Stimulated activated CD4-positive, alpha-beta T cell treated with anti-CD3 and anti-CD28 coated beads, TNF-alpha, amount 100 ng/mL, for 24 hours (primary cell): ENCODE data around the gene SAP130.

Experiments
- DNase-seq, 3 experiments: peaks; one replicate each; pipeline ENCODE4 v3.0.0-alpha.2; 2020; ENCODE audit warnings: low read depth in 3 of 3

Gene SAP130

DNA sequence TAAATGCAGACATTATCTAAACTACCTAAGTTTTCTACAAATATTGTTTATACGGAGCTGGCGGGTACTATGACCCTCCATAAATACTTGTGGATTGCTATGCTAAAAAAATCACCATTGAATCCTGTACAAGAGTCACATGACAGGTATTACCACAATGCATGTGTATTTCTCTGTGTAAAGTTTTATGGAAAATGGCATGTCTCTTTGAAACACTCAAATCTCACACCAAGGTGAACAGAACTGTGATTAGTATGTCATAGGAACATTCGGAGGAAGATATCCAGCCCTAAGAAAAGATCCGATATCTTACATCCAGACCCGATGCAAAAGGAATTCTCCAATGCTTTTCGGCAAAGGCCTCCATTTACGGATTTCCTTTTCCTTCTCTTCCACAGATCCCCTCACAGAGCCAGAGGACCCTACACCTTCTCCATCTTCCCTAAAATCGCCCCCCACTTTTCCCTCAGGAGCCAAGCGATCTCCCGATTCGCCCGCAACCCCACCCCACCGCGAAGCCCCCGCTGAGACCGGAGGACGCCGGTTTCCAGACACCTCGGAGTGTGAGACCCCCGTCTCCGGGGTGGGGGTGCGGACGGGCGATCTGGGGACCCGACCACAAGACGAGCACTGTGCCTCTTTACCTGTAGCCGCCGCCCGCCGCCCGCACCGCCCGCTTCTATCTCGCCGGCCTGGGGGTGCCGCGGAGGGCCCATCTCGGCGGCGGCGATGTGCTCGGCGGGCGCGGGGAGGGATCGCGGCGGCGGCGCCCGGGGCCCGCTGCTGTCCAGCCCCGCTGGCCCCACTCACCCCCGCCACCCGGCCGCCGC is 1.2 kb downstream of the SAP130 start:
- no peak for DNase-seq

DNA sequence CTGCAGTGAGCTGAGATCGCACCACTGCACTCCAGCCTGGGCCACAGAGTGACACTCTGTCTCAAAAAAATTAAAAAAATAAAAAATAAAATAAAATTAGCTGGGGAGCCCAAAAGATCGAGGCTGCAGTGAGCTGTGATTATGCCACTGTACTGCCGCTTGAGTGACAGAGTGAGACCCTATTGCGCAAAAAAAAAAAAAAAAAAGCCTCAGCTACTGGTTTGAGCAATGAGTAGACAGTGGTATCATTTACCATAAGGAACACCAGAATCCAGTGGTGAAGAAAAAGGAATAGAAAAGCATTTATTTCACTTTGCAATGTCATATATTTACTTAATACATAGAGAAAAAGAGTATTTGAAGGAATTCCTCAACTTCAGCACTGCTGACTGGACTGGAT is 3.0 kb downstream of the SAP130 start:
- no peak for DNase-seq

DNA sequence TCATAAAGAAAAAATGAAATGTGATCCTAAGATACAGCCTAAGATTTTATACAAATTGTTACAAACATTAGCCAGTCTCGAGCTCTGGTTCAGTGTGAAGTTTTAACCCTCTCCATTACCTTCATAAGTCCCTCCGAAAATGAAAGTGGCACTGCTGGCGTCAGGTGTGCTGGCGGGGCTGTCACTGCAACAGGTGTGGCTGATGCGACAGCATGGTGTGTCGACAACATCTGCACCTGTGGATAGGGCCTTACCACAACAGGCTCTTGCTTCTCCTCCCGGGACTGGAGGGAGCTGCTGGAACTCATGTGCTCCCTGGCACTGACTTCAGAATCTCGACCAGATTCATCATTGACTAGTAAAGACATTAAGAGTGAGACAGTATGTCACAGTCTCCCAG is 10.3 kb downstream of the SAP130 start:
- DNase-seq: no peak

DNA sequence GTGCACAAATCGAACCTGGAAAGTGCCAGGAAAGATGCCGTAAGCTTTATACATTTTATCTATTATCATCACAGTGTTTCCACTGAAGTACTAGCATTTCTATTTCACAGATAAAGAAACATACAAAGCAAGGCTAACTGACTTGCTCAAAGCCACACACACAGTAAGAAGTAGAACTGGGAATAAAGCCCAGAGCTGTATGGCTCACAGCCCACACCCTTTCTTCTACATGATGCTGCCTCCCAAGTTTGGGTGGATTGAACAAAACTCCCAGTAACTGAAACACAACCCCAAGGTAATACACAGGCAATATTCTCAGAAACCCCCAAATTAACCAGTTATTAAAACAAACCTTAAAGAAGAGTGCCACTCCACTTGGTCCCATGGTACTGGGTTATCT is 11.2 kb downstream of the SAP130 start:
- DNase-seq: no peak

DNA sequence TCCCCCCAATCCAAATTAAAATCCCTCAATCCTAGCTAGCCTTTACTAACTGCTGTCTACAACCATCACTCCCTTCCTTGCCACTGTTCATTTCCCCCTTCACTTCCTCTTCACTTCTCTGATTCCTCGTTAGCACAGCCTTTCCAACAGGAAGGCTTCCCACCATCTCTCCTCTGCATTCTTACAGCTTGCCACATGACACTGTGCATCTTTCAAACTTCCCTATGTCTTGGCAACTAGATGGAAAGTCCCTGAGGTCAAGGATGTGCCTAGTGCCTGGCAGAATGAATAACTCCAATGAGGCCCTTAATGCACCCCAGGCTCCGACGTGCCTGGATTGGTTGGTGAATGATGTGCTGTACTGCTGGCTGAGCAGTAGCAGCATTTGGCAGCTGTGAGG is 15.2 kb downstream of the SAP130 start:
- DNase-seq: no peak

DNA sequence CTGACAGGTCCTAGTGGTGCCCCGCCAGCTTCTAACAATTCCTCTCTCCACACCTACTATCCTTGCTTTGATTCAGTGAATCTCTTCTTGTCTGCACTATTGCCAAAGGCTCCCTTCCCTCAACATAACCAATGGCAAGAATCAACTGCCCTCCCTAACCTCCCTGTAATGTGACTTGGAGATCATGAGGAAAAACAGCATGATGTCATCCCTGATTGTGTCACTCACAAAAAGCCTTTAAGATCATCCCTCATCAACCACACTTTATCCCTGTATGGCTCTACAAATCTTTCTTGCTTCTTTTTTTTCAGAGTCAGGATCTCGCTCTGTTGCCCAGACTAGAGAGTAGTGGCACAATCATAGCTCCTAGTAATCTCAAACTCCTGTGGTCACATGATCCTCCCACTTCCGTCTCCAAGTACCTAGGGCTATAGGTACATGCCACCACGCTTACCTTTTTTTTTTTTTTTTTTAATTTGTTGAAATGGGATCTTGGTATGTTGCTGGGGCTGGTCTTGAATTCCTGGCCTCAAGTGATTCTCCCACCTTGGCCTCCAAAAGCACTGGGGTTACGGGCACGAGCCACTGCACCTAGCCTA is 19.7 kb downstream of the SAP130 start:
- no peak for DNase-seq

DNA sequence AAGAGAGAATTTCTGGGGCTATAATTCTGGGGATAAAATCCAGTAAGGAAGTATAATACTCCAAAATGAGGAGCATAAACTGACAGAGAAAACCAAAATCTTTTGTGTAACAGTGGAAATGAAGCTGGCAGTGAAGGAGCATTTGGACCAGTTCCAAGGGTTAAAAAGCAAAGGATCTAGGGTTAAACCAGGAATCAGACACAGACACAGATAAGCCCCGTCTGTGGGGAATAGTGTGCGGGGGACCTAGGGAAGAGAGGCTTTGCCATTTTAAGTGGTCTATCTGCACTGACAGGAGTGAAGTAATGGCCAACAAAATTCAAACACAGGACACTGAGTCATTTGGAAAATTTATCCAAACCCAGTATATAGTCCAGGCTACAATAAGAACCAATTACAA is 23.4 kb downstream of the SAP130 start:
- DNase-seq: no peak

DNA sequence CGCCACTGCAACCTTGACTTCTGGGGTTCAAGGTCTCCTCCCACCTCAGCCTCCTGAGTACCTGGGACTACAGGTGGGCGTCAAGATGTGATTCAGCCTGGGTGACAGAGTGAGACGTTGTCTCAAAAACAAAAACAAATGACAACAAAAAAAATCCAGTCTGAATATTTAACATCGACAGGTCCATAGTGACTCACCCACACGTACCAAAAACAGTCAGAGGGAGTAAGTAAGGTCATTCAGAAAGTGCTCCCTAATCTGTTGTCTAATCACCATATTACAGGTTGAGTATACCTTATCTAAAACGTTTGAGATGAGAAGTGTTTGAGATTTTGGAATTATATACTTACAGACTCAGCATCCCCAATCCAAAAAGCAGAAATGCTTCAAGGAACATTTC is 24.4 kb downstream of the SAP130 start:
- no peak for DNase-seq

DNA sequence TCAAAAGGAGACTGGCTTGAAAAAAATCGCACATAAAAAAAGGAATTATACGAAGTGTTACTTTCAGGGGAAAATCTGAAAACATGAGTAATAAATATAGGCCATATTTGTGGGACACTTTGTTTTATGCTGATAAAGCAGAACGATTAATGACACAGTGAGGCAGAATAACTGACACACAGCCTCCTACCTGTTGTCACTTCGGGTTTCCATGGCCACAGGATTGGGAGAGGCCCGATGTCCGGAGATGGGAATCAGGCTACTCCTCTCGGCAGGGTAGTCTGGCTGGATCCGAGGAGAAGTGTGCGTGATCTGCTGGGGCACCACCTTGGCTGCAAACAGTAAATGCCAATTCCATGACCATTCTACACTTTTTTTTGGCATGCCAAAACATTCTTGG is 31.7 kb downstream of the SAP130 start:
- no peak for DNase-seq

DNA sequence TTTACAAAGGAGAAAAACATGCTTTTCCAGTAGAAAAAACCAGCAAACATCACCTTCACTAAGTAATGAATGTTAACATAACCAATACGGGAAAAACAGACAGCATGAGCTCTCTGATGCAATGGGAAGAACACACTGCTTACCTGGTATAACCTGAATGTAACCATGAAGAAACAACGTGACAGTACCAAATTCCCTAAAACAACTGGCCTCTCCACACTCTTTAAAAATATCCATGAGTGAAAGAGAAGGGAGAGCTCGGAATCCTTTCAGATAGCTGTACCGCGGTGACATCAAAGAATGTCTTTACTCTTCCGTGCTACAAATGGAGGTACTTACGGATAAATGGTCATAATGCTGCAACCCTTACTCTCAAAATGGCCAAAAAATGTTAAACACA is 32.1 kb downstream of the SAP130 start:
- no peak for DNase-seq

DNA sequence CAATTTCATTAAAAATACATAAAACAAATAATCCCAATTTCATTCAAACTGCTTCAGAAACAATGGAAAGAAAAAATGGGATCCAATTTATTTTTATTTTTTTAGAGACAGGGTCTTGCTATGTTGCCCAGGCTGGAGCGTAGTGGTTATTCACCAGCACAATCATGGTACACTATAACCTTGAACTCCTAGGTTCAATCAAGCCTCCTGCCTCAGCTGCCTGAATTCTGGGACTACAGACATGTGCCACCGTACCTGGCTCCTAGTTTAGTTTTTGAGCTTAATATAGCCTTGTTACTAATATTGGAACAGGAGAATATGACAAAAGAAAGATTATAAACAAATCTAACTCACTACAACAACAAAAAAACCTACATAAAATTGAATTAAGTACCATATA is 34.2 kb downstream of the SAP130 start:
- DNase-seq: no peak

DNA sequence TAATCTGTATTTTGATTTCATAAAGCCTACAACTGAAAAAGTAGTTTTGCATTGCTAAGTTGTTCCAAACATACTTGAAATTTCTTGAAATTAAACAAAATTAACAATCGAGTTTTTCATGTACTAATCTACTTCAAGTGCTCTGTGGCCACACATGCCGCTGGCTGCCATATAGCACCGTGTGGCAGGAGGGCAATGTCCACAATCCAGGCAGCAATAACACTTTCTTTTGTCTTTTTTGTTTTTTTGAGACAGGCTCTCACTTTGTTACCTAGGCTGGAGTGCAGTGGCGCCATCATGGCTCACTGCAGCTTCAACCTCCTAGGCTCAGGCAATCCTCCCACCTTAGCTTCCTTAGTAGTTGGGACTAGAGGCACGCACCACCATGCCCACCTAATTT is 36.1 kb downstream of the SAP130 start:
- no peak for DNase-seq

DNA sequence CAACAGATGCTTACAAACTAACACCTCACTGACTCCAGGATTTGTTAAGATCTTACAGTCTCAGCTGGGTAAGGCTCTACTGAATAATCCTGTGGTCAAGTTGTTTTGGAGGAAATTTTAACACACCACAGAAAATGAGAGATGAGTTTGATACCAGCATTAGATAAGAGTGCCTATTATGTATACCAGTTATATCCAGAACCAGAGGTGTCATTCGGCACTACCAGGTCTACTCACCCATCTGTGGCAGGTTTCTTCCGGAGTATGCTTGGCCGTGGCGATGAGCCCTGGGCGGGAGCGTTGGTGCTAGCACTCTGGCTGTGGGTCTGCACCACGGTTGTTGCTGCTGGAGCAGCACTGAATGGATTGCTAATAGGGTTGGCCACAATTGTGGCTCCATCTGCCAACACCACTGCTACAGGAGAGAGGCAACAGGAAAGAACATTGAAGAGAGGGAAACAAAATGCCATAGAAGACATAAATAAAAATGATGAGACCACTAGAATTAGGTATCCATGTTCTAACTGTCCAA is 41.2 kb downstream of the SAP130 start:
- no peak for DNase-seq

DNA sequence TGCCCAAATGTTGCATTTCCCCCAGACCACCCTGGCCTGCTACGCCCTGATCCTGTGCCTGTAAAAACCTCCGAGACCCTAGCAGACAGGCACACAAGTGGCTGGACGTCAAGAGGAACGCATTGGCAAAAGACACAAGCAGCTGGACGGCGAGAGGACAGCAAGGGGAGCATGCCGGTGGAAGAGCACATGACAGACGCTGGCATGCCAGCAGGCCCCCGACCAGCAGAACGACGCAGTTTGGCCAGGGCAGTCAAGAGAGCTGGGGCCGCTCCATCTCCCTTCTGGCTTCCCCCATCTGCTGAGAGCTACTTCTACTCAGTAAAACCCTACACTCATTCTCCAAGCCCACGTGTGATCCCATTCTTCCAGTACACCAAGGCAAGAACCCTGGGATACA is 42.1 kb downstream of the SAP130 start:
- no peak for DNase-seq

DNA sequence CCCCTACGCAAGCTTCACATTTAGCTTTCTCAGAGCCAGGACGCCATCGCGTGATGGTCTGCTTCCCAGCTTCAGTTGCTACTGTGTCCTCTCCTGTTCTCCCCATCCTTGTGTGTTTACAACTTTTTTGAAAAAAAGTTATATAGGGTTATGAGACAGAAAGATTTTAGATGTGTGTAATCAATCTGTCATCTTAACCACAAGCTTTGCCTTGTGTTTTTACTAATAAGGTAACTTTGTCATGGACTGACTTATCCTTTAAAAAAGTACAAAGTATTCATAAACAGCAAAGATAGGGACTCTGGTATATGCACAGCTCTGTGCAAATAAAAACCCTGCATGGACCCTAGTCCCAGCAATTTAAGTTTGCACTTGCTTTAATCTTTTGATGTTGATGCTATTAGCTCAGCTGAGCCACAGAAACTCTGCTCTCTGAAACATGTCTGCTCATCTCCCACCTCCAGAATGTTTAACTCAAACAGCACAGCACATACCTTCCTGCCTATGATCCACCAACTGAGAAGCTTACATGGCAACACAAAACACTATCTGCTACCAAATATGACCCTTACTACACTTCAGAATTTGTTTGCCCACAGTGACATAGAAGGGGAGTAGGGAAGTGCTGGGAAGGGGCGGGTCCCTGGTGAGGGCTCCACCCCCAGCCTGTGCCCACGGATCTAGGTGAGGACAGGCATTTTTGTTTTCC is 42.7 kb downstream of the SAP130 start:
- no peak for DNase-seq

DNA sequence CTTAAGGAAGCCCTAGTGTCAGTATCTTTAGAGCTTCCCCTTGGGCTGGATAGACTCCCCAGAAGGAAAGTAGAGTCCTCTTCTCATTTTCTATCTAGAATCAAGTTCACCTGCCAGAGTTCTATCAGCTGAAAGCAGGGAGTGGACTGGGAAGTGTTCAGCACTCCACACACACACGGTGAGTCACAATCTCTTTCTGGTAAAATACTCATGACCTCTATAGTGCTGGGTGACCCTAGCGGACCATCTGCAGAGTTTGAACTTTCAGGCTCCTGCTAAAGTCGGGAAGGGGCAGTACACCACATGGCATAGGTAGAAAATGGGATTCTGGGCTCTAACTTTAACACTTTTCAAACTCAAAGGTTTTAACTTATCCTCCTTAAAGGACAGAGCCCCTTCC is 43.3 kb downstream of the SAP130 start:
- DNase-seq: no peak

DNA sequence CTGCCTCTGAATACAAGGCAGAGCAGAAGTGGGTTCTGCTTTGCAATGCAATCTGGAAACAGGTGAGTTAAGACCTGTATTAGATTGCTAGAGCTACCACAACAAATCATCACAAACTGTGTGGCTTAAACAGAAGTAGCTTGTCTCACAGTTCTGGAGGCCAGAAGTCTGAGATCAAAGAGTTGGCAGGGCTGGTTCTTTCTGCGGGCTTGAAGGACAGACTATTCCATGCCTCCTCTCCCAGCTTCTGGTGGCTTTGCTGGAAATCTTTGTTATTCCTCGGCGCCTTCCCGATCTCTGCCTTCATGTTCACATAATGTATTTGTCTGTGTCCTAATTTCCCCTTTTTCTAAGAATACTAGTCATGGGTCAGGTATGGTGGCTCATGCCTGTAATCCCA is 58.4 kb downstream of the SAP130 start:
- no peak for DNase-seq

DNA sequence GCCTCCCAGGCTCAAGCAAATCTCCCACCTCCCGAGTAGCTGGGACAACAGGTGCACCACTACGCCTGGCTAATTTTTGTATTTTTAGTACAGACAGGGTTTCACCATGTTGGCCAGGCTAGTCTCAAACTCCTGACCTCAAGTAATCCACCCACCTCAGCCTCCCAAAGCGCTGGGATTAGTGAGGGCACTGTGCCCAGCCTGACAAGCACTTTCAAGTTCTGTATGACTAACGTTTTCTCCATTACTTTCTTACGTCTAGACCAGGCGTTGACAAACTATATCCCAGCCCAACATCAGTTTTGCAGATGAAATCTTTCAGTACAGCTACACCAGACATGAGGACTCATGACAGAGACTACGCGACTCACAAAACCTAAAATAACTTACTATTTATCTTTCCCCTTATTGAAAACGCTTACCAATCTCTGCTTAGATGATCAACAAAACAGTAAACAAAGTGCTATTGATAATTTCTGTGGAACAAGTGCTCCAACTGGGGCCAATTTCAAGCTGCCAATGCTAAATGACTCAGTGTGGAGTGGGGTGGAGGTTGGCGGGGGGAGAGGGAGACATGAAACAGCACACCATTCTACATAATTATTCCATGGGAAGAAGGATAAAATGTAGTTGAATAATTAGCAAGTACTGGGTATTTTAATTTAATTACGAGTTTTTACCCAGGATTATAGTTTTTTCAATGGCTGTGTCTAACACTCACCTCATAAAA is 59.1 kb downstream of the SAP130 start:
- no peak for DNase-seq

DNA sequence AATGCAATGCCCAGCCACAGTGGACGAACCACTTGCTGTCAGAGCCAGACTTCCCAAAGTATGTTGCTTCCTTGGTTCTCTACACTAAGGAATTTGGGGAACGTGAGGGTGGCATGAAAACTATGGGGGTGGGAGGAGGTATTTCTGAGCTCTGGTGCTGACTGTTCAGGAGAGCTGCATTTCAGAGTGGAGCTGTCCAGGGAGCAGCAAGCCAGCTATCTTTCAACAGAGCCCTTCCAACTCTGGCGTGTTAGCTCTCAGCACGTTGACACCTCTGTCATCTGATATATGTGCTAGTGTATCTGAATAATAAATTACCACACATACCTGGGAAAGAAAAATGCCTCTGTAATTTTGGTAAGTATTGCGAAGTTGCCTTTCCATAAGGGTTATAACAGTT is 66.1 kb downstream of the SAP130 start:
- no peak for DNase-seq

DNA sequence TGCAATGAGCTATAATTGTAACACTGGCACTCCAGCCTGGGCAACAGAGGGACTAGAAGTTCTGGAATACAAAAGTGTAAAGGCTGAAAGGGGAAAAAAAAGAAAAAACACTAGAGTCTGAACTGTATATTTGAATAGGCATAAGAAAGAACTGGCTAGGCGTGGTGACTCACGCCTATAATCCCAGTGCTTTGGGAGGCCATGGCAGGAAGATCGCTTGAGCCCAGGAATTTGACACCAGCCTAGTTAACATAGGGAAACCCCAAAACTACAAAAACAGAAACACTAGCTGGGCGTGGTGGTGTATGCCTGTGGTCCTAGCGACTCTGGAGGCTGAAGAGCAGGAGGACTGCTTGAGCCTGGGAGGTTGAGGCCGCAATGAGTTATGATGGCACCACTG is 70.6 kb downstream of the SAP130 start:
- no peak for DNase-seq

DNA sequence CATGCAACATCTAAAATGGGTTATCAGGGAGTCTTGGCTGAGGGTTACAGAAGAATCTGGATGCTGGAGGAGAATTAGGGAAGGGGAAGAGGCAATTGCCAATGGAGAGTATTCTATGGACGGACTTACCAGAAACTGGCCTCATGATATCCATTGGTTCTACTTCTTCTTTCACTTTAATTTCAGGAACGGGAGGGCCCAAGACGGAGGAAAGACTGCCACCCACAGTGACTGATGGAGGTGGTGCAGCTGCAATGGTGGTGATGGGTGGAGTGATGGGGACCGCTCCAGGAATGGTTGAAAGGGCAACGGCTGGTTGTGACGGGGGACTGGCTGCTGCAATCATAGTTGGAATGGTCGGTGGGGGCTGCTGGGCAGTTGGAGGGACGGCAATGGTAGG is 73.0 kb downstream of the SAP130 start:
- no peak for DNase-seq

DNA sequence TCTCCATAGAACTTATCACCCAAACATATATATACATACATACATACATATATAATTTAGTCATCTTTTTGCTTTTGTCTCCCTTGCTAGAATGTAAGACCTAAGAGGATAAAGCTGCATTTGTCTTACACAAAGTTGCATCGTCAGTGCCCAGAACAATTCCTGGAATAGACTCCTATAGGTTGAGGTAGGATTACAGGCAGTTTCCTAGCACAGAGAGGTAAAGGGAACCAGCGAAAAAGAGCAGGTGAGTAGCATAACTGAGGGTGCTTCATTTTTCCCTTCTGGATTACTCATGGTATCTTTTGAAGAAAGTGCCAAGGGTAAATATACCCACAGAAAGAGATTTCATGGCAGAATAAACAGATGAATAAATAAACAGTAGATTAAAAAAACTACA is 74.0 kb downstream of the SAP130 start:
- DNase-seq: no peak
